HG03460 (cell line): ENCODE measurements around the gene ZNF618.

Experiments used
- ATAC-seq: cut with Tn5 transposase; IDR thresholded peaks from one replicate; pipeline ENCODE4 v1.9.1; 2021; ENCODE audit not compliant: unreplicated experiment

ZNF618 gene

DNA sequence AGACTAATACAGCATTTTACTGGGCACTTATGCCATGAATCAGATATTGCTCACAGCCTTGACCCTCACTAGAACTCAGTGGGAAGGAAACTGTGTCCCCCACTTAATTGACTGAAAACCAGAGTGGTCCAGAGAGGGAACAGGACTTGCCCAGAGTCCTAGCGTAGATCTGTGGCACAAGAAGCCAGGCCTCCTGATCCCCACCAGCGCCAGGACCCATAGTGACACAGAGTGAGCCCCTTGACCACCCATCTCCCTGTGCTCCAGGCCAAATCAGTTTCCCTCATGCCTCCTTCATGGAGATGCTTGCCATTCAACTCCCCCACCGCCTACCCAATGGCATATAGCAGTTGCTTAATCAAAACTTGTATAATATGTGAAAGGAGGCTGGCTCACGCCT is 214.7 kb downstream of the ZNF618 start:
- ATAC-seq: no peak

DNA sequence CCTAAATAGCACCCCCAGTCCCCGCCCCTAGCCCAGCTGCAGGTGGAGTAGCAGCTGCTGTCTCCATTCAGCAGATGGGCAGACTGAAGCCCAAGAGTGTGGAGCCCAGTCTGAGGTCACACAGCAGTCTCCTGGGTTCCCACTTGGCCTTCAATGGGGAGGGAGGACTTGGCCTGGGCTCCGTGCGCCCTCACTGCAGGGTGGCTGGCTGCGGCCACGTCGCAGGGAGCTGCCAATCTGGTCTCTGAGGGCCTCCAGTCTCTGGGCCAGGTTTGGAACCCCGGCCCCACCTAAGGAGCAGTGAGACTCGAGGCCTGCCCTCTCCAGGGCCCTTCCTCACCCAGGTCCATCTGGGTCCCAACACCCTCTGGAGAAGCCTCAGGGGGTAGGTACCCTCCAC is 215.6 kb downstream of the ZNF618 start:
- no peak for ATAC-seq

DNA sequence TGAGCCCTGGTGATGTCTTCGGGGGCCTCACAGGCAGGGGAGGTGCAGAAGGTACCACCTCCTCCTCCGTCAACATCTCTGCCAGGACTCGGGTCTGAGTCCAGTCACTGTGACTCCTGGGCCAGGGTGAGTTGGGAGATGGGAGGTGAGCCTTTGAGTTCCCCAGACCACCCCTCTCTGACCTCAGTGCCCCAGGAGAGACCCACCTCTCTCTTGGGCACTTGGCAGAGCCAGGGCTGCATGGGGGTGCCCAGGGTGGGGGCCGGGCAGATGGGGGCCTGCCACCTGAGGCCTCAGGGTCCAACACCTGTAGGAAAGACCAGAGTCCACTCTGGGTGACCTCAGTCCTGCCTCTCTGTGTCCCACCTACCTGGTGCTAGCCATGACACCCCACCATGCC is 216.2 kb downstream of the ZNF618 start:
- ATAC-seq: no peak

DNA sequence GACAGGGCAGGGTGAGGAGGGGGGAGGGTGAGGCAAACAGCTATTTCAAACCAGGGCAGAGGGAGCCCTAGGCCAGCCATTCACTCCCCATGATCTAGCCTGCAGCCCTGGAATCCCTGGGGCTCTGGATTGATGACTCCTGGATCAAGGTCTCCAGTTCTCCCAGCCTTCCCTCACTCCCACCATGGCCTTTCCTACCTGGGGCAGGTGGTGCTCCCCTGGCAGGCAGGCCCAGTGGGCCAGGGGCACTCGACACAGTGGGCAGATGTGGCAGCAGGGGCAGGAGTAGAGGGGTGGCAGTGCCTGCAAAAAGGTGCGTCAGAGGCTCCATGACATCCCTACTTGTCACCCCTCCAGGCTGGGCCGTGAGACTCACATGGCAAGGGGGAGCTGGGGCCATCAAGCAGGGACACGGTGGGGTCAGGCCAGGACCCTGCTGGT is 216.9 kb downstream of the ZNF618 start:
- ATAC-seq: no peak

DNA sequence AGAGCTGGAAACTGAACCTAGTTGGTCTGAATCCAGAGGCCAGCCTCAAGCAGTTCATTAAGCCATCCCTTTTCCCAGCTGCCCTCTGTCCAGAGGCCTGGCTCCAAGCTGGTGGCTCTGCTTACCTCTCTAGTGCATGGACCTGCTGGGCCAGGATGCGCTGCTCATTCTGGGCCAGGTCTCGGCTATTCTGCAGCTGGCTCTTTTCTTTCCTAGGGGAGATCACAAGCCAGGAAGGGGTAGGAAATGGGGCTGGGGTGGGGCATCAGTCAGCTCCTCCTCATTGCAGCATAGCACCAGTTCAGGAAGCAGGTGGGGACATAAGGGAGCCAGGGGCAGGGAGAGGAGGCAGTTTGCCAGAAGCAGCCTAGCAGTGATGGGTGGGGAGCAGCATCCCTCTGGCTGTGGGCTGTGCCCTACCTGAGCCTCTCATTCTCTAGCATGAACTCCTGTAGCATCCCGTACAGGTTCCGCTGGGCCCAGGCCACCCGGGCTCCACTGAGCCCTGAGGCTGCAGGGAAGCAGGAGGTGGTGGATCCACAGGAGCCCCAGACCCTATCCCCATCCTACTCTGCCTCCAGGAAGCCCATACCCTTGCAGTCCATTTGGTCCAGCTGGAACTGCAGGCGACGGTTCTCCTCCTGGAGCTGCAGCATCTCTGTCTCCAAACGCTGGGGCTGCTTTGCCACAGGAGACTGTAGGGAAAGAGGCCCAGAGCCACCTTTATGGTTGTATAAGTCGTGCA is 217.8 kb downstream of the ZNF618 start:
- no peak for ATAC-seq

DNA sequence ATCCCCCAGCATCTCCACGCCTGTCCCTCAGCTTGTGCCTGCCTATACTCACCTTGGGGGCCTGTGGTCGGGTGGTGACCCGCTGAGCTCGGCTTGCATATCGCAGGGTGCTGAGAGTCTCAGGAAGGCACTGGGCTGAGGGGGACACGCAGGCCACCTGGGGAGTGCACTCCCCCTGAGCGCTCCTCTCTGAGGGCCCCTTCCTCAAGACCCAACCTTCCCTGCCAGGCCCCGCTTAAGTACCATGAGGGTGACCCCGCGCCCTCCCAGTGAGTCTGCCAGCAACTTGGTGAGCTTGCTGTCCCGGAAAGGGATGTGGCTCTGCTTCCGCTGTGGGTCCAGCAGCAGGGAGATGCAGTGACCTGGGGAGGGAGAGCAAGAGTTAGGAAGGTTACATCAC is 218.9 kb downstream of the ZNF618 start:
- no peak for ATAC-seq

DNA sequence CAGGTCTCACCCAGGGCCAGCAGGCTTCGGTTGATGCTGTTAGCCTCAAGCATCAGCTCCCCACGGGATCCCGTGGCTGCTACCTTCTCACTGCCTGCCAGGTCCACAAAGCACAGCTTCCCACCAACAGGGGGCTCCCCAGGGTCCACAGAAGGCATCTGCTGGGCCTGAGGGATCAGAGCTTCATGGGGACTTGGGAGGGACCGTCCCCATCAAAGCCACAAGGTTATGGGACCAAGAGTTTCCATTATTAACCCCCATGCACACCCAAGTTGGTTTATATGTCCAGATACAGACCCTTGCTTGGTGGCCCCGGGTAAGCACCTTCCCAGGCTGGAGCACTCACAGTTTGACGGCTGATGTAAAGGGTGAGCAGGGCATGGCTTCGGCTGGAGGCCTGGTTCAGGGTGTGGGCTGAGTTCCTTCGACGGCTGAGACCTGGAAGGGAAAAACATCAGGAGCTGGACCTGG is 220.0 kb downstream of the ZNF618 start:
- no peak for ATAC-seq

DNA sequence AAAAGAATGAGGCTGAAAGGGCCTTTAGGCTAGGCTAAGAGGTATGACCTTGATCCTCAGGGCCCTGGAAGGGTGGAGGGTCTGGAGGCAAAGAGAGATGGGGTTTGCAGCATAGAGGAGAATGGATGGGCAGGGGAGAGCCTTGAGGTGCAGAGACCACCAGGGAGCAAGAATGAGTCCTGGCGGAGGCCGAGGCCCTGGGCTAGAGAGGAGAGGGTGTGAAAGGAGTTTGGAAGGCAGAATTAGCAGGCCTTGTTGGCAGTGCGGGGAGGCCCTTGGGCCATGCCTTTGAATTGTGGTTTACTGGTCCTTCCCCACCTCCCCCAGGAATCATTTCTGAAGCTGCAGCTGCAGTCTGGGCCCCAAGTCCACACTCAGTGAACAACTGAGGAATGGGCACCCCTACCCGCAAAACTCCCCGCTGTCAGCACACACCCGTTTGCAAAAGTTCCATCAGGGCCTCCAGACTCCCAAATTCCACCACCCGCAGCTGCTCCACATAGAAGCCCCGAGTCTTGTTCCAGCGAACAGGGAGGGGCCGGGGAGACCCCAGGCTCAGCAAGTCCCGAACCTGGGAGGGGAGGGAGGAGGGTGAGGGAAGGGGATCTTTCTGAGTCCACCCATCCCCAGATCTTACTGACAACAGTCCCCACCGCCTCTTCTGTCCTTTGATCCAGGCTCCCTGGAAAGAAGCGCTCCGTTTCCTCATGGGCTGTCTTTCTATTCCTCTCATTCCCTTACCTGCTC is 220.9 kb downstream of the ZNF618 start:
- no peak for ATAC-seq

DNA sequence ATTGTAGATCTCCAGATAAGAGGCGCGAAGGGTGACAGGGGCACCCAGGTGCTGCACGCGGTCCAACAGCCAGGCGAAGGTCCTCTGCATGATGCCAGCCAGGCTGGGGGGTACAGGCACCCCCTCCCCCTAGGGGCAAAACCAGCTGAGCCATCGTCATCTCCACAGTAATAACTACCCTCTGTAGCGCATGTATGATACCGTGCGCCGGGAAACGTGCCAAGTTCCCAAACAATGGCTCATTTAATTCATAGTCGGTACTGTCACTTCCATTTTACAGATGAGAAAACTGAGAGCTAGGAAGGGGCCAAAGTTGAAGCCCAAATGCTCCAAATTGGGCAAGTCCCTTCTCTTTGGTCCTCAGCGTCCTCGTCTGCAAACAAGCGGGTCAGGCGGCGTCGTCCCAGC is 221.5 kb downstream of the ZNF618 start:
- ATAC-seq: no peak

DNA sequence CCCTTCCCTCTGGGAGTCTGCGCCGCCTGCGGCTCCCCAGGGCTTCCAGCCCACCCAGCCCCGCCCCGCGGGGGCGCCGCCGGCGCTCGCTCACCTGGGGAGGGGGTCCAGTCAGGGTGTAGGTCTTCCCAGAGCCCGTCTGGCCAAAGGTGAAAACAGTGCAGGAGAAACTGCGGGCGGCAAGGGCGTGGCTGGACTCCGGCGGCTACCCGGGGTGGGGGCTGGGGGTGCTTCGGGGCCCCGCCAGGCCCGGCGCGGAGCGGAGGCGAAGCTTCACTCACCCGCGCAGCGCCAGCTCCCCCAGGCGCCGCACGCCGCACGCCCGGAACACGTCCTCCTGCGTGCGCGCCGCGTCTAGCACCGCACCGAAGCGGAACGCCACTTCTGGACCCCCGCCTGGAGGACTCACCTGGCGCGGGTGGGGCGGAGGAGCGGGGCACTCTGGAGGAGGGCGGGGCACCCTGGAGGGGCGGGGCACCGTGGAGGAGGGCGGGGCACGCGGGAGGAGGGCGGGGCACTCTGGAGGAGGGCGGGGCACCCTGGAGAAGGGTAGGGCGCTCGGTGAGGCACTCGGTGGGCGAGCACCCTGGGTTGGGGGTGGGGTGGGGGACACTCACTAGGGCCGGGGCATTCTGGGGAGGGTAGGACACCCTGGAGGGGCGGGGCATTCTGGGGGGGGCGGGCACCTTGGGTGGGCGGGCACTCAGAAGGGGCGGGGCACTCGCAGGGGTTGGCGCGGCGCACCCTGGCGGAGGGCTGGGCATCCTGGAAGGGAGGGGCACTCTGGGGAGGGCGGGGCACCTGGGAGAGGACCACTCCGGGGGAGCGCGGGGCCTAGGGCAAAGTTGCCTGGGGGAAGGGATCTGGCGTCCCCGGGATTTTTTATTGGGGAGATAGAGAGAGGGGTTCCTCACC is 222.2 kb downstream of the ZNF618 start:
- no peak for ATAC-seq

DNA sequence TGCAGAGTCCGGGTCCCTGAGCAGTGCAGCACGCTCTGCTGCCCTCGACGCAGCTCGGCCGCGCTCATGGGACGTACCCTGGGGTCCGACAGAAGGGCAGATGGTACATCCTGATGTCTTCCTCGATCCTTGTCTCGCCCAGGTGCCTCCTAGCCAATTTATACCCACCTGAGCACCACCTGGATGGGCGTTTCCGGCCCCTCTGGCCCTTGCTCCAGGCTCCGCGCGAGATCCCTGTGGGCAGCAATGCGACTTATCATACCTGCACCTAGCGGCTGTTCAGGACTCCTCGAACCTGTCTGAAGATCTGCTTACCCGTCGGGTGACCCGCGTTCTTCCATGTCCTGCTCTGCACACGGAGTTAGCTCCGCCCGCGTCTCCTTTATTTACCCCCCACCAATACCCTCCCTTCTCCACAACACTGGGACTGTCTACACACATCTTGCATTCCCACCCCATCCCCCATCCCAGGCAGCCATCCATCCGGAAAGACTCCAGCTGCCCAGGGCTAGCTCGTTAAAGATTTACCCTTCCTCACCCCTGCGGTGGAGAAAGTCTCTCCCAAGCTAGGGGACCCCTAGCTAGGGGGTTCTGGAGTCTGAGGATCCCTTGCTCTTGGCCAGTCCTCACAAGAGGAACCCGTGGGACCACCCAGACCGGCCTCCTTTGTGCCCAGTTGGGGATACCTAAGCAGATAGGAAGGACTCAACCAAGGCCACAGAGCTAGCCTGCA is 223.0 kb downstream of the ZNF618 start, which contains the start of gene KIF12:
KIF12 (minus strand) TSS at position 357 of the 733 bp plus-strand sequence; CDS start at position 341, 16 bp downstream.
- ATAC-seq: no peak

DNA sequence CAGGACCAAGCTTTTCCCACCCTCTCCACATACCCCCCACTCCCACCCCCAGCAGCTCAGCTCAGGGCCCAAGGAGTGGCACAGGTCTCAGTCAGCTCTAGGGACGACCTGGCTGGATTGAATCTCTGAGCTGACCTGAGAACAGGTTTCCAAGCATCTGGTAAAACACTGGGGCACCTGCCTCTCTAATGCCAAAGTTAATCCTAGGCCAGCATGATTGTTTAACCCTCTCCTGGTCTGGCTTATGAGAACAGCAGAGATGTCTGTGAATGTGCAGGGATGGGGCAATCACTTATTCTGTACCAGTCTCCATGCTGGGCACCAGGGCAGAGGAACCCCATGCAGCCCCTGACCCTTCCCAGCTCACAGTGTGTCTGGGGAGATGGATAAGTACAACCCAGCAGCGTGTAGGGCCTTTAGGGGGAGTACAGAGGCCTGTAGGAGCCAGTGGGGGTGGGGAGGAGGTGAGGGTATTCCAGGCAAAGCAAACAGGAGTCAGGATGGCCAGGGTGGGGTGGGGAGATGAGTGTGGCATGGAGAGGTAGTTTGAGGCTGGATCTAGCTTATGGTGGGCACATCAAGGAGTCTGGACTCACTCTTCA is 223.7 kb downstream of the ZNF618 start:
- no peak for ATAC-seq

DNA sequence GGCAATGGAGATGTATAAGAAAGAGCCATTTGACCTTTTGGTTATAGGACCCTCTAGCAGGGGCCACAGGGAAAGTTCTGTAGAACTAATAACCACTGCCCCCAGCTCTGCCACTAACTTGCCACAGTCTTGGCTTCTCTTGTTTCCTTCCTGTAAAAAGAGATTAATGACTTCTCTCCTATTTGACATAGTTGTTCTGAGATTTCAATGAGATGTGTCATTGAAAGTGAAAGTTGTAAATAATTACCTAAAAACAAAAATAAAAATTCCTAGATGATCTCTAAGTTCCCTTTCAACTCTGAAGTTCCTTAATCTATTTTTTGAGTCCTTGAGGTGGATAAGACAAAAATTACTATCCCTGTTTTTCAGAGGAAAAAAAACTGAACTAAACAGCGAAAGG is 224.4 kb downstream of the ZNF618 start:
- ATAC-seq: no peak

DNA sequence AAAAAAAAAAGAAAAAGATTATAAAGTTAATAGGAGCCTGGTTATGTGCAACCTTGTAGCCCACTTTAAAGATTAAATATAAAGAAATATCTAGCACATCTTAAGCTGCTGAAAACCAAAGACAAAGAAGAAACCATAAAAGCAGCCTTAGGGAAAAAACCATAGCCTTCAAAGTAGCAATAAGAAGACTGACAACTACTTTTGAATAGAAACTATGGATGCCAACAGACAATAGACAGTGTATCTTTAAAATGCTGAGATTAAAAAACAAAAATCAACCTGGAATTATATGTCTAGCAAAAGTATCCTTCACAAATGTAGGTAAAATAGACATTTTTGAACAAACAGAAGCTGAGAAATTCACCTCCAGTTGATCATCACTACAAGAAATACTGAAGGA is 226.4 kb downstream of the ZNF618 start:
- ATAC-seq: no peak

DNA sequence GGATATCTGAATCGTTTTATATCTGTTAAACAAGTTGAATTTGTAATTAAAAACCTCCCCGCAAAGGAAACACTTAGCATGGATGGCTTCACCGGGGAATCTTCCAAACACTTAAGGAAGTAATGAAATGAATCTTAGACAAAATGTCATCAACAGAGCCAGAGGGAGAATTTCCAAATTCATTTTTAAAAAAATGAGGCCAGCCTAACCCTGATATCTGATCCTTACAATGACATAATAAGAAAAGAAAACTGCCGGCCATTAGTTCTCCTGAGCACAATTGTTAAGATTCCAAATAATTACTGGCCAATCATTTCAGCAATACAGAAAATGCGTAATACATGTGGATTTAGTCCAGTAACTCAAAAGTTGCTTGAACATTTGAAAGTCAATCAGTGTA is 229.1 kb downstream of the ZNF618 start:
- no peak for ATAC-seq
